Measurements from ENCODE around the gene ACBD6. TPM values are rescaled to one million over a fixed set of nuclear protein-coding genes. Genes with fewer than 3 reads are reported as not detected.

The ACBD6 gene
- total RNA-seq, 1 experiment from 2014 or later, result 98.8 TPM

DNA sequence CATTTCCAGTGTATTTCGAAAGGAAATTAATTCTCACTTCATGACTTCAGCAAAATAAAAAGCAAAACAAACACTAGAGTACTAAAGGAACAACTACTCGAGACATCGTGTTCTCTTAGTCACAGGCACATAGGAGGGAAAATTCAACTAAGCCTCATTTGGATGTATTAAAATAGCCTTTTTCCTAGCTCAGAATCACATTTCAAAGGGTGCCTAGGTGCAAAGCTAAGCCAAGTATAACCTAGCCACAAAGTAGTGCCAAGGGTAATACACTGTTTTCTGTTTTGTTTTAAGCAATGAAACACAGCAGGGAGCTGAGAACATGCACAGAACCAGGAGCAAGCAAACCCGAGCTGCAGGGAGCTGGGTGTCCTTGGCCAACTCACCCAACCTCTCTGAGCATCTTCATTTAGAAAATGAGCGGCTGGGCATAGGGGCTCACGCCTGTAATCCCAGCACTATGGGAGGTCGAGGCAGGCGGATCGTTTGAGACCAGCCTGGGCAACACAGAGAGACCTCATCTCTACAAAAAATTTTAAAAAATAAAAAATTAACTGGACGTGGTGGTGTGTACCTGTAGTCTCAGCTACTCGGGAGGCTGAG, 26.6 kb upstream of the ACBD6 start:
- in situ Hi-C loops (cut with HindIII; ENCODE audit: low sequenced_read_pairs), result no loop called here
- no peak for DNase-seq (ENCODE audit: low spot score)

DNA sequence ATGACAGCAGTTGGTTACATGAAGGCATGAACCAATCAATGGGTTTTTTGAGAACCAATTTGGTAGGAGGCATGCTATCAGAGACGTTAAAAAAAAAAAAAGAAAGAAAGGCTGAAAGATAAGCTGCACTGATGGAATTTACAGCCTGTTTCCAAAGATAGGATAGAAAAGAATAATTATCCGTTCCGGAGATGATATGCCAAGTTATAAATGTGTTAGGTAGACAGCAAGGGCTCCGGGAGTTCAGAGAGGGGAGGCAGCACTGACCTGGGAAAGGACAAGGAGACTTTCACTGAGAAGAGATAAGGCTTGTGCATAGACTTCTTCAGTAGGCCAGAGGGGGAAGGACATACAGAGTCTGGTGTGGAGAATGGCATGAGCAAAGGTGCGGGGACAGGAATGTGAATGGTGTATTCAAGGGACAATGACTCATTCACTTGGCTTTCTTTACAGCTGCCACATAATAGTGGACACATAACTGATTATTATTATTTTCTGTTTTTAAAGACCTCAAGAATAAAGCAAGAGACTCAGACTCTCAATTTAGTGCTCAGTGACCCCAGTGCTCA, 24.8 kb upstream of the ACBD6 start:
- in situ Hi-C loops (cut with HindIII; ENCODE audit: low sequenced_read_pairs), result no loop called here
- DNase-seq (ENCODE audit: low spot score), result no peak

DNA sequence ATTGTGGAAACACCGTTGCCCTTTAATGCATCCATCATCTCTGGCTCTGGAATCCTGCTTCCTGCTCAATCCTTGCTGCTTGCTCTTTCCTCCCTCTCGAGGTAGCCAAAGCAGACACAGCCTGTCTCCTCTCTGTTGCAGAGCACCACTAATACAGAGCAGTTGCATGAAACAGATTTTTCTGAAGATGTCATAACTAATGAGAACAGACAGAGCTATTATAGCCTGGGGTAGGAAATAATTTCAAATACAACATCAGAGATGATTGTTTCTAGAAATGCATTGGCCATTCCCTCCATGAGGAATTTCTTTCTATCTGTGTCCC, 23.3 kb upstream of the ACBD6 start:
- DNase-seq (ENCODE audit: low spot score), result no peak
- in situ Hi-C loops (cut with HindIII; ENCODE audit: low sequenced_read_pairs), result no loop called here

DNA sequence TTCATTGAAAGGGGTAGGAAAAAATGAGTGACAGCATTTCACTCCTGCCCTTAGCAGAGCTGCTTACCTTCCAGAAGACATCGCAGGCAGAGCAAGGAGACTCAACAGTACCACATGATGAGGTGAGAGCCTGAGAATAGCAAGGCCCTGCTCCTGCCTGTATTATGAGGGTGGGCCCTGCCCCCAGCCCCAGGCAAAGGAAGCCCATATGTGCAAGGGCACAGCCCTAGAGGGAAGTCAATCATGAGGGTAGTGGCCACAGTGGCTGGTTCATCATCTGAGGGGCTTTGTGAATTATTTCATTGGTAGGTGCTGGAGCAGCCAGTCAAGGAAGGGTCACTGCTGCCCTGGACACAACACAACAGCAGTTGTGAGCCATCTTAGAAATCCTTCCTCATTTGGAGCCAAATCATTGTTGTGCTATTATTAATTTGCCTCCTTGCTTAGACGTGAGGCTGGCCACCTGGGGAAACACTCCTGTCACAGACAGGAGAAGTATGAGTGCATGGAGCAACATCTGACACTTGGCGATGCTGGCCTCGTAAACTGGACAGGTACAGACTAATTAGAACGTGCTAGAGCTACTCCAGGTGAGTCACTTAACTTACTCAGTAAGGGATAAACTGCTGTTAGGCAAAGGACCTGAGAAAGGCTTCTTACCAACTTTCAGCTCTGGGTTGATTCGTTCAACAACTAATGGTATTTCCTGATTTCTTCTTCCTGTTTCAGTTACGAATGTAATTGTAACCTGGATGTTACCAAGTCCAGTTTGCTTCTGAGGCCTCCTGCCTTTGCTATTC, 22.7 kb upstream of the ACBD6 start:
- no peak for DNase-seq (ENCODE audit: low spot score)
- in situ Hi-C loops (cut with HindIII; ENCODE audit: low sequenced_read_pairs), result no loop called here

DNA sequence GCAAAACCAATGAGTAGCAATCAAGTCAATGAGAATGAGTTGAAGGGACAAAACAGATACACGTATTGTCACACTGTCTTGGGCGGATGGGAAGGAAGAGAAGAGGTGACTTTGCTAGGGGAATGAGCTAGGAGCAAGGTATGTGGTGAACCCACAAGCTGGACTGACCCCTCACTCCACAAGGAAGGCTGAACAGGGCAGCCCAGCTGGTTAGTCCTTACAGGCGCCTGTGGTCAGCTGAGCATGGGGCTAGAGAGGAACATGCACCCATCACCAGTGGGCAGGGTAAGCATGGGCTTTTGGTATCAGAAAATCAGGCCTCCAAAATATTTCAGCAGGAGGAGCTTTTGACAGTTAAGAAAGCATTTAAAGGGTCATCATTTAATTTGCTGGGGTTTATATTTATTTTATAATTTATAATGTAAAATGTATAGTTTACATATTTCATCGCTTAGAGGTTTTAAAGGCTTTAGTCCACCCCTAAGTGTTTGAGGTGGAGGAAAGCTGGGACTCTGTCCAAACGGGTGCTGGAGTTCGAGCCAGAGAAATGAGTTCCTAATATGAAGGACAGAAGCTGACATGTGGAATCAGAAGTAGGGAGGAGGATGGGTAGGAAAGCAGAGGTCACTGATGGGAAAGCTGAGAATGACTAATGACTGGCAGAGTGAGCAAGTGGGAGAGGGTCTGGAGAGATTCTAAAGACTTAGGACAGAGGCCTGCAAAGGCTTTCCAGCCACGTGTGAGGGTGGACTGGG, 22.0 kb upstream of the ACBD6 start:
- in situ Hi-C loops (cut with HindIII; ENCODE audit: low sequenced_read_pairs), result no loop called here
- no peak for DNase-seq (ENCODE audit: low spot score)

DNA sequence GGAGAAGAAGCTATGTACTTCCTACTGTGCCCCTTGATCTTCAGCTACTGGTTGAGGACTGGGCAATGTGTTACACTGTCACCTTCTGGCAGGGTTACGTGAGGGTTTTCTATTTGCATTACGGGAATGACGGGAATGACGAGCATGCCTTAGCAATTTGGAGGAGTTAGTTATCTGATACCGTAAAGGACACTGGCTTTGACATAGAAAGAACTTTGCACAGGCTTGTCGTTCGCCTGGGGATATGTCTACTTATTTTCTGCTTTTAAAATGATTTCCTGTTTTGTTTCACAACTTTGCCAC, 19.8 kb upstream of the ACBD6 start:
- in situ Hi-C loops (cut with HindIII; ENCODE audit: low sequenced_read_pairs), result no loop called here
- DNase-seq (ENCODE audit: low spot score), result no peak

DNA sequence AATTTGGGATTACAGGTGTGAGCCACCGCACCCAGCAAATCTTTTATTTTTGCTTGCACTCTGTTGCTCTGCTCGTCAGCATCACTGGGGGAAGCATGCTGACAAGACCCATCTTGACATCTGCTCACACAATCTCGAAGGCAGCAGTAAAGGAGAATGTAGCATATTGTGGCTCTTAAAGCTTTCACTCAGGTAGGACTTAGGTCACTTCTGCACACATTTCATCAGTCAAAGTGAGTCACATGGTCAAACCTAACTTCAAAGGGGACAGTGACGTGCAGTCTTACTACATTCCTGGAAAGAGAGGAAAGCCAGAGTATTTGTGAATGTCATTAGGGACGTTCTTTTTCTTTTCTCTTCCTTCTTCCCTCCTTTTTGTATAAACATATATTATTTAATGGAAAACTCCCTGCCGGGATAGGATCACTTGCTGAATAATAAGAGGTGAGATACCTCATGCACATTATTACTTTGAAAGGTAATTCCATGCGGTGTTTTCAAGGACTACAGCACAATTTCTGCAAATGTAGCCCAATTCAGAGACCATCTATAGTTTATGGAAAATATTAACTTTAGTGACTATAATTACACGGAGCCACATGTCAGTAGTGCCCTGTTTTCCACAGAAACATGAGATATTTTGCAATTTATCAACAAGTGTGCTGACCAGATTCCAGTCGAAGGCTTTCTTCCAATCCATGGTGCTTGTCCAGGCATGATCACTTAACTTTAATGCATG, 19.3 kb upstream of the ACBD6 start:
- DNase-seq (ENCODE audit: low spot score), result no peak
- in situ Hi-C loops (cut with HindIII; ENCODE audit: low sequenced_read_pairs), result no loop called here

DNA sequence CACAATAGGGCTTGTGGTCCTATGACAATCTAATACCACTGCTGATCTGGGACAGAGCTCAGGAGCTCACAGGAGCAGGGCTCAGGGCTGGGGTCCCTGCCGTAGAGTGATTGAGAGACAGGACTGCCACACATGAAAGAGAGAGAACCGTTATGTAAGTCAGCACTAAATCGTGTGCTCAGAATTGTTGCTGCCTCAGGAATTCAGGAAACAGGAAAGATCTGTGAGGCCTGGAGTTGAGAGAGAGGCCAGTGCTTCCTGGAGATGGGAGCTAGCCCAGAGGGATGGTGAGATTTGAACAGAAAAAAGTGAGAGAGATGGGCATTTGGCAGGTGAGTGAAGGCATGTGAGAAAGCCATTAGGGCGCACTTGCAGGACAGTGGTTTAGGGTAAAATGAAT, 17.5 kb upstream of the ACBD6 start:
- no peak for DNase-seq (ENCODE audit: low spot score)
- in situ Hi-C loops (cut with HindIII; ENCODE audit: low sequenced_read_pairs), result no loop called here

DNA sequence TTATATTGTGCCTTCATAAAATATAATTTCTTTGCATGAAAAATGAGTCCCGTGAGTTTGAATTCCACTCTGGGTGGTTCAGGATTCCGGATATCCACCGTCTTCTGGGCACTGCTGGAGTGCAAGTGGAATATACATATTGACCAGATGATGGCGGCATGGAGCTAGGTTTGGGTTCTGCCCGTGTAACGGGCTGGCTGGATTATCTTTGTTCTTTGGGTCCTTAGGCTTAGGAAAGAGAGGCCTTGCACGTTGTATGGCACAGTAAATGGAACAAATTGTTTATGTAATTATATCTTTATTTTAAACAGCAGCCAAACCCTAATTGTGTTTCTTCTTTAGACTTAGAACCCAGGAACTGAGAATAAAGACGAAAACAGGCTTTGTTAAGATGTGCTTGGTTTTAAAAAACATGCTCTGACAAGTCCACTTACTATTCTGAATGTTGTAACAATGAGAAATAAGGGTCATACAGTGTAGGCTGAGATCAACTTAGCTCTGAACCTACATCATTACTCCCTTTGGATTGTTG, 13.5 kb upstream of the ACBD6 start:
- in situ Hi-C loops (cut with HindIII; ENCODE audit: low sequenced_read_pairs), result no loop called here
- peak; percentile 87 for DNase-seq (ENCODE audit: low spot score)

DNA sequence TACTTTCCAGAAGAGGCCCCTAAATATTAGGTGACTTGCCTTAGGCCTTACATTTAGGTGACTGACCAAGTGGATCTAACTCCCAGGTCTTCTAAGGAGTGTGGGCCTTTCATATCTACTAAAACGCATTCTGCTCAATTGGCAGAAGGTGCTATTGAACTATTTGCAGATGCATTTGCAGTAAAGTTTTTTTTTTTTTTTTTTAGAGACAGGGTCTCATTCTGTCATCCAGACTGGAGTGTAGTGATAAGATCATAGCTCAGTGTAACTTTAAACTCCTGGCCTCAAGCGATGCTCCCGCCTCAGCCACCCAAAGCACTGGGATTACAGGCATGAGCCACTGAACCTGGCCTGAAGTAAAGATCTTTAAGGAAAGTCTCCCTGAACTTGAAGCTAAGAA, 13.0 kb upstream of the ACBD6 start:
- in situ Hi-C loops (cut with HindIII; ENCODE audit: low sequenced_read_pairs), result no loop called here
- DNase-seq (ENCODE audit: low spot score), result no peak

DNA sequence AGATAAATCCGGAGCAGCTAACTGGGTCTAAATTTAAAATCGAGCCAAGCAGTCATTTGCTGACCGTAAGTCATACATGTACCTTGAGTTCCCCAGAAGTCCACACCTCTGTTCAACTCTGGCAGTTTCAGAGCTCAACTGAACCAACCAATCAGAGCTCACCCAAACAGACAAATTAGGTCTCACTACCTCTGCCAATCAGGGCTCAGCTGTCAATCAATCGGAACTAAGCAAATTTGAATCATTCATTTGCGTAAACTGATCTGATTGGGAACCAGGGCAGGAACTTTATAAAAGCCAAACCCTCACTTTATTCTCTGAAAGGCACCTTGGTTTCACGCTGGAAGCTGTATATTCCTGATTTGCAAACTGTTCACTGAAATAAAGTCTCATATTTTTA, 11.2 kb upstream of the ACBD6 start:
- DNase-seq (ENCODE audit: low spot score), result no peak
- in situ Hi-C loops (cut with HindIII; ENCODE audit: low sequenced_read_pairs), result no loop called here

DNA sequence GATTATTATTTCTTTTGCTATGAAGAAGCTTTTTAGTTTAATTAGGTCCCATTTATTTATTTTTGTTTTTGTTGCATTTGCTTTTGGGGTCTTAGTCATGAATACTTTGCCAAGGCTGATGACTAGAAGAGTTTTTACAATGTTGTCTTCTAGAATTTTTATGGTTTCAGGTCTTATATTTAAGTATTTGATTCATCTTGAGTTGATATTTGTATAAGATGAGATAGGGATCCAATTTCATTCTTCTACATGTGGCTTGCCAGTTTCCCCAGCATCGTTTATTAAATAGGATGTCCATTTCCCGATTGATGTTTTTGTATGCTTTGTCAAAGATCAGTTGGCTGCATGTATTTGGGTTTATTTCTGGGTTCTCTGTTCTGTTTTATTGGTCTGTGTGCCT, 8.5 kb upstream of the ACBD6 start:
- in situ Hi-C loops (cut with HindIII; ENCODE audit: low sequenced_read_pairs), result no loop called here
- no peak for DNase-seq (ENCODE audit: low spot score)

DNA sequence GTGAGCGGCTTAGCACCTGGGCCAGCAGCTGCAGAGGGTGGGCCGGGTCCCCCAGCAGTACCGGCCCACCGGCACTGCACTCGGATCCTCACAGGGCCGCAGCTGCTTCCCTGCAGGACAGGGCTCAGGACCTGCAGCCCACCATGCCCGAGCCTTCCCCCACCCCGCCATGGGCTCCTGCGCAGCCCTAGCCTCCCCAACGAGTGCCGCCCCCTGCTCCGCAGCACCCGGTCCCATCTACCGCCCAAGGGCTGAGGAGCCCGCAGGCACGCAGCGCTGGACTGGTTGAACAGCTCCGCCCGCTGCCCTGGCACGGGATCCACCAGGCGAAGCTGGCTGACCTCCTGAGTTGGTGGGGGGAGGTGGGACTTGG, 6.3 kb upstream of the ACBD6 start:
- in situ Hi-C loops (cut with HindIII; ENCODE audit: low sequenced_read_pairs), result no loop called here
- DNase-seq (ENCODE audit: low spot score), result no peak

DNA sequence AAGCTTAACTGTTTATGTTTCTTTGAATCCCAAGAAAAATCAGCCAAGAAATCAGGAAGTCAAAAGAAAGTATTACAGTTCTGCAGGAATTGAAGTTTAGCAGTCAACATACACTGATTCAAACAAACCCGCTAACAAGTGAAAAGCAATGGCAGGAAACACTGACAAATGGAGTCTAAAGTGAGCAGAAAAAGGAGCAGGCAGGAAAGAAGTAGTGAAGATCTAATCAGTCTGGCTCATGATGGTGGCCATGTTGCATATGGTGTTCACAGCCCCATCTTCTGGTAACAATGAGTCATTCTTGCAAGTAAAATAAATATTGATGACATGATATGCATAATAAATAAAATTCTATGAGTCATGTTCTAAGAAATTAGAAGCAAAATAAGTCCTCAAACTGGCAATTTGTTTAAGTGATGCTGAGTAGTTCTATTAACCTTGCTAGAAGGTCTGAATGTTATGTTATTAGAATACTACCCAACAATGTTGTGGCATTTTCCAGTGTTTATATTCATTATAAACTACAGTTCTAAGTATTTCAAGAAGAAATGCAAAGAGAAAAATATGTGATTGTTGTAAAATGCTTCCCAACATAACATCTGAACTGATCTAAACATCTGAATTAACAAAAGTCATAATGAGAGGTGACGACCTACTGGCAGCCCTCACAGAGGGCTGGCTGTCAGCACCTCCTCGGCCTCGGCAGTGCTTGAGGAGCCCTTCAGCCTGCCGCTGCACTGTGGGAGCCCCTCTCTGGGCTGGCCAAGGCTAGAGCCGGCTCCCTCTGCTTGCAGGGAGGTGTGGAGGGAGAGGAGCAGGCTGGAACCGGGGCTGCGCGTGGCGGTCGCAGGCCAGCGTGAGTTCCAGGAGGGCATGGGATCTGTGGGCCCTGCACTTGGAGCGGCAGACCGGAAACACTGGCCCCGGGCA, 5.7 kb upstream of the ACBD6 start:
- in situ Hi-C loops (cut with HindIII; ENCODE audit: low sequenced_read_pairs), result no loop called here
- DNase-seq (ENCODE audit: low spot score), result no peak

DNA sequence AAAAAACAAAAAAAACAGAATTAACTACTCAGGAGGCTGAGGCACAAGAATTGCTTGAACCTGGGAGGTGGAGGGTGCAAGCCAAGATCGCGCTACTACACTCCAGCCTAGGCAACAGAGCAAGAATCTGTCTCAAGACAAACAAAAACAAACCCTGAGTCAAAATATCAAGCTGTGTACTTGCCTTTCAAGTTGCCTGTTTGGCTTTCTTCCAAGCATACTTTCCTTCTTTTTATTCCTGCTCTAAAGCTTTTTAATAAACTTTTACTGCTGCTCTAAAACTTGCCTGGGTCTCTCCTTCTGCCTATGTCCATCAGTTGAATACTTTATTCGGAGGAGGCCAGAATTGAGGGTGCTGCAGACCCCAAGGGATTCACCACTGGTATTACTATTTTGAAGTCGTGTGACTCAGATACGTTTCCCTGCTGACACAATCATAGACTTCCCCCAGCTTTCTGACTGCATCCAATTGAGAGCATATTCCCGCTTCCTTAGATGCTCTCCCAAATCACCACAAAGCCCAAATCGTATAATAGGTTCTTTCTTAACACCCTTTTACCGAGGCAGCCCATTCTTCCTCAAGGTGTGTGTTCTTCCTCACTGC, 3.5 kb upstream of the ACBD6 start:
- in situ Hi-C loops (cut with HindIII; ENCODE audit: low sequenced_read_pairs), result no loop called here
- DNase-seq (ENCODE audit: low spot score), result no peak

DNA sequence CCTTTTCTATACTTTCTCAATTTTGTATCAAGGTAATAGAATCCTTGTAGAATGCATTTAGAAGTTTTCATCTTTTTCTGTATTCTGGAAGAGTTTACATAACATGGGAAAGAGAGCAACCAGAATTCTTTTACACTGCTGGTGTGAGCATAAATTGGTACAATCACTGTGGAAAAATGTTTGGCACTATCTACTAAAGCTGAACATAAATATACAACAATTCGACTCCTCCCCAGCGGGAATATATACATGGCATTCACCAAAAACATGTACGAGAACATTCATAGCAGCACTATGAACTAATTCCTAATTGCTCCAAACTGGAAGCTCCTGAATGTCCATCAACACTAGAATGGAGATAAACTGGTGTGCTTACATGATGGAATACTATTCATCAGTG, 1.8 kb upstream of the ACBD6 start:
- in situ Hi-C loops (cut with HindIII; ENCODE audit: low sequenced_read_pairs), result no loop called here
- no peak for DNase-seq (ENCODE audit: low spot score)

DNA sequence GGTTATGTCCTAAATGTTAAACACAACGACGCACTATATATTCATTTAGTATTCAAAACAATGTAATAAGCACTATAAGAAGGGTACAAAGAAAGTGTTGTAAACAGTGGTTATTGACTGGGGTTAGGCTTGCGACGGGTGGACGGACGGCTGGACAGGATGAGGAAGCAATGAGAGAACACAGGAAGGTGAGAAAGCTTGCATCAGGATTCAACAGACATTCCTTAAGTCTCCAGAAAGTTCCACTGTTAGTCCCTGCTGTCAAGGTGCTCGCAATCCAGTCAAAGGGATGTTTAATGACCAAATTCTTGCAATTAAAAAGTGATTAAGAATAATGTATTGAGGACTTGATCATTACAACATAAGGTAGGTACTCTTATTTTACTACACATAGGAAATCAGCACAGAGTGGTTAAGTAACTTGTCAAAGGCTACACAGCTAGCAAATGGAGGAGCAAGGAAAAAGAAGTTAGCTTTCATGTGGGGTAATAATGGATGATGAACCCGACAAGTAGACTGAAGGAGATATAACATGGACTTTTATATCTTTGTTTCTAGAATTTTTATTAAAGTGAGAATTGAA, 994 bp upstream of the ACBD6 start:
- in situ Hi-C loops (cut with HindIII; ENCODE audit: low sequenced_read_pairs), result no loop called here
- DNase-seq (ENCODE audit: low spot score), result no peak

DNA sequence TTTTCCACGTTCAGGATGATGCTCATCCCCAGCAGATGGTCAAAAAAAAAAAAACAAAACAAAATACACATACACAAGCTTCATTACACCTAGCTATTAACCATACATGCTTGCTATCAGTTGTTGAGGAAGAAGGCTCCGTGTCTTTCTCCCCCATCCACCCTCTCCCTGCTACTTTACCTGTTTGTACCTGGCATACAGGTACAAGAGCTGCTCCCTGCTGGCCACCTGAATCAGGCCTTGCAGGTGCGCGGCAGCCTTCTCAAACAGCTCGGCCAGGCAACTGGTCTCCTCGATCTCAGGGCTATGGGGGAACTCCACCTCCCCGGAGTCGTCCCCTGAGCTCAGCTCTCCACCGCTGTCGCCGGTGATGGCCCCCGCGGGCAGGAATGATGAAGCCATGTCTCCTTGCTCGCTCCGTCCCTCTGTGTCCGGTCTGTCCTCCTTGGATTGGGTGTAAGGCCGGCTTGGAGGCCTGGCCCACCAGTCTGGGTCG, 464 bp downstream of the ACBD6 start:
- in situ Hi-C loops (cut with HindIII; ENCODE audit: low sequenced_read_pairs), result no loop called here
- peak; percentile 78 for DNase-seq (ENCODE audit: low spot score)

Measured in G401 (cell line).